BJ (cell line): ENCODE data around the gene CASK. TPM values are rescaled to one million over a fixed set of nuclear protein-coding genes. Genes with fewer than 3 reads are reported as not detected.
A peak's percentile ranks its signal among the peaks of the same experiment; 100 is the strongest.

Experiments used
- CTCF ChIA-PET: fragments of 350-600 bp; formaldehyde crosslinking; extraction: SDS; loops from one replicate; lab custom pipeline; 2021; ENCODE audit warnings: antibody characterized with exemption, inconsistent platforms; lab: Yijun Ruan, JAX
- POLR2A ChIA-PET: fragments of 300-600 bp; sonication (Branson Sonifier 250); formaldehyde crosslinking; extraction: SDS; loops from one replicate; lab custom pipeline; 2021; ENCODE audit warnings: antibody characterized with exemption; lab: Charles Lee
- DNase-seq: peaks from one replicate; pipeline ENCODE4 v3.0.0-alpha.2; 2011; ENCODE audit warnings: low read depth
- H3K27me3 ChIP-seq: 2 replicates; pipeline ENCODE4 v1.6.0; 2011; ENCODE audit warnings: low read length; ENCODE audit not compliant: control insufficient read depth, insufficient read depth
- H3K36me3 ChIP-seq: 2 replicates; pipeline ENCODE4 v1.5.1; 2011; ENCODE audit warnings: low read length; ENCODE audit not compliant: control insufficient read depth, insufficient read depth
- H3K4me3 ChIP-seq: 2 replicates; pipeline ENCODE4 v1.5.1; 2011; ENCODE audit warnings: low read depth, mild to moderate bottlenecking, control low read depth, low read length
- CTCF ChIP-seq: IDR thresholded peaks from 2 replicates; pipeline ENCODE4 v1.5.1; 2011; ENCODE audit warnings: low read depth, mild to moderate bottlenecking, control low read depth, inconsistent platforms, low read length, moderate library complexity; ENCODE audit not compliant: insufficient read depth
- polyA plus RNA-seq: library from polyadenylated mRNA; depleted of rRNA; stranded (reverse); fragments of >200 nt; gene quantifications from 2 replicates; pipeline ENCODE4 v1.2.3, GENCODE V29; 2011

CASK gene
- polyA plus RNA-seq, 1 experiment: 12.3 TPM

DNA sequence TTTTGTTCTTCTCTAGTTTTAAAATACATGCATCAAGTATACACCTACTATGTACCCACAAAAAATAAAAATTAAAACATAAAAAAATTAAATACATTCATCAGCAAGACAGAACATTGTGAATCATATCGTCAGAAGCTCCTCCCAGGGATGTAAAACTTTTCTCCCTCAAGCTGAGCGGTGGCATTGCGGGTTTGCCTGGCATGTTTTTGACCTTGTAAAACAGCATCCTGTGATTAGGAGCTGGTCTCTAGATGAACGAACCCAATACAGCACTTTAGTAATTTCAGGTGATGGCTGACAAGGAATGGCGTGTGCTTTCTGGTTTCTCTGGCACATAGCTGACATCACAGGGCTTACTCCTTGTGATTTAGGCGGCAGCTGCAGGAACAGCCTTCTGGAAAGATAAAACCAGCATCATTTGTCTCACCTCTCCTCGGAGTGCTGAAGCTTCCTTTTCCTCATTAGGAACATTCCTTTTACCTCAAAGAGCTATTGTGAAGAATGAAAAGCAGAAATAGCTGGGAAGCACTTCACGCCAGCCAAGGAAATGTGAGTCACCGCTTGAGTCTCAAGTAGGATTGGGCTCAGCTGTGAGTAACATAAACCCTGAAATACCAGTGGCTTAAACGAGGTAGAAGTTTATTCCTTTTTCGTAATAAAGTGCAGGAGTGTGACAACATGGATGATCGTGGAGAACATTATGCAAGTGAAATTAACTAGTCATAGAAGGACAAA is 431.9 kb downstream of the CASK start:
- TF ChIP-seq CTCF: no peak
- H3K27me3 ChIP-seq: no peaks in the 10 kb centered on the region
- no peaks in the 10 kb centered on the region for H3K36me3 ChIP-seq
- peak; percentile 65 for DNase-seq
- H3K4me3 ChIP-seq: peak overlapping the region; percentile 16
- ChIA-PET CTCF (interaction anchor here (0.6 kb wide), 1 partner anchor 49 kb away, joined by 3 read pairs; no protein-coding TSS in a partner anchor), POLR2A (no interaction called here)

DNA sequence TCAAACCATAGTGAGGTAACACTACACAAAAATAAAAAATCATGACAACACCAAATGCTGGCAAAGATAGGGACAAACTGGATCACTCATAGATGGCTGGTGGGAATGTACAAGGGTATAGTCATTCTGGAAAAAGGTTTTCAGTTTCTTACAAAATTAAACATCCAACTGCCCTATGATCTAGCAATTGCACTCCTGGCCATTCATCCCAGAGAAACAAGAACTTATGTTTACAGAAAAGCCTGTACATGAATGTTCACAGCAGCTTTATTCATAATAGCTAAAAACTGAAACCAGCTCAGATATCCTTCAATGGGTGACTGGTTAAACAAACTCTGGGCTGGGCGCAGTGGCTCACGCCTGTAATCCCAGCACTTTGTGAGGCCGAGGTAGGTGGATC is 432.9 kb downstream of the CASK start:
- no peaks in the 10 kb centered on the region for H3K36me3 ChIP-seq
- POLR2A ChIA-PET: no interaction called here
- no peaks in the 10 kb centered on the region for H3K27me3 ChIP-seq
- no peak overlapping the region for H3K4me3 ChIP-seq
- CTCF ChIA-PET: no interaction called here
- TF ChIP-seq CTCF: no peak
- DNase-seq: no peak

DNA sequence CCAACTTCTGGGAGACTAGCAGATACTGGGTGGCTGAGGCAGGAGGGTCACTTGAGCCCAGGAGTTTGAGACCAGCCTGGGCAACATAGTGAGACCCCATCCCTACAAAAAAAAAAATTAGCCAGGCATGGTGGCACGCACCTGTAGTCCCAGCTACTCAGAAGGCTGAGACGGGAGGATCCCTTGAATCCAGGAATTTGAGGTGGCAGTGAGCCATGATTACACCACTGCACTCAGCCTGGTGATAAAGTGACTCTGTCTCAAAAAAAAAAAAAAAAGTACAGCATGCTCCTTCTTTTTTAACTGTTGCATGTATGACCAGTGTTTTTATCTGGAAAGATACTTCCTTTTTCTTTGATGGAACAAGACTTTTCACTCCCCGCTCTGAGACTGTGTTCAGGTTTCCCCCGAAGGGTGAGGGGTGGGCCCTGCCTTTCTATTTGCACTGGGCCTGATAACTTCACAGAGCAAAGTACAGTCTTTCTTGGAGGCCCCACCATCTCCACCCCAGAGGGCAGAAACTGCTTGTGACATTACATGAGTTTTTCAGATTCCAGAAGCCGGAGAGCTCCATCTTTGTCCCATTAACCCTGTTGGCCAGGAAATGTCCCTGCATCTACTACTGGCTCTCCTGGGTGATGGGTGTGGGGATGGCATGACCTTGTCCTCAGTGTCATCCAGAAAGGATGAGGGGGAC is 441.1 kb downstream of the CASK start:
- DNase-seq: no peak
- Histone ChIP-seq H3K27me3 (no peaks in the 10 kb centered on the region), H3K4me3 (no peak overlapping the region), H3K36me3 (no peaks in the 10 kb centered on the region)
- POLR2A ChIA-PET: no interaction called here
- CTCF ChIA-PET: interaction anchor here (1.5 kb wide), 1 partner anchor 14 kb away, joined by 5 read pairs; no protein-coding TSS in a partner anchor
- no peak for TF ChIP-seq CTCF

GRCh38 chrX:41481264-41482109 is 441.9 kb downstream of the CASK start:
- ChIA-PET CTCF (interaction anchor here (0.6 to 1.5 kb wide), 2 partner anchors 13 to 39 kb away, joined by 4 to 5 read pairs; no protein-coding TSS in a partner anchor), POLR2A (no interaction called here)
- no peaks in the 10 kb centered on the region for H3K36me3 ChIP-seq
- no peak for DNase-seq
- H3K27me3 ChIP-seq: no peaks in the 10 kb centered on the region
- no peak overlapping the region for H3K4me3 ChIP-seq
- TF ChIP-seq CTCF: peak; percentile 40
